ENCODE results near the gene SASH3.

SASH3 gene

GRCh38 chrX:129760155-129760554 lies 19.6 kb upstream of the SASH3 start:
- DNase-seq: no peak

- DNase-seq: no peak
Observed at GRCh38 chrX:129760981-129761380, 18.8 kb upstream of the SASH3 start.

- no peak for DNase-seq
Observed at GRCh38 chrX:129761596-129761995, 18.2 kb upstream of the SASH3 start.

- no peak for DNase-seq
Observed at GRCh38 chrX:129762448-129762847, 17.3 kb upstream of the SASH3 start.

GRCh38 chrX:129763666-129764065 lies 16.1 kb upstream of the SASH3 start:
- no peak for DNase-seq

GRCh38 chrX:129768186-129768585 lies 11.6 kb upstream of the SASH3 start:
- no peak for DNase-seq

GRCh38 chrX:129768586-129769466 lies 10.9 kb upstream of the SASH3 start:
- DNase-seq: no peak

GRCh38 chrX:129769467-129770154 lies 10.1 kb upstream of the SASH3 start:
- DNase-seq: no peak

GRCh38 chrX:129771266-129771995 lies 8.3 kb upstream of the SASH3 start:
- no peak for DNase-seq

GRCh38 chrX:129772796-129773431 lies 6.8 kb upstream of the SASH3 start:
- DNase-seq: peak; percentile 2

GRCh38 chrX:129773649-129774458 lies 5.9 kb upstream of the SASH3 start:
- no peak for DNase-seq

- no peak for DNase-seq
Observed at GRCh38 chrX:129777218-129778030, 2.3 kb upstream of the SASH3 start.

GRCh38 chrX:129779086-129779672 lies 570 bp upstream of the SASH3 start:
- DNase-seq: no peak

GRCh38 chrX:129780441-129781105 lies 824 bp downstream of the SASH3 start:
- no peak for DNase-seq

- DNase-seq: no peak
Observed at GRCh38 chrX:129781134-129781672, 1.5 kb downstream of the SASH3 start.

- DNase-seq: no peak
Observed at GRCh38 chrX:129781680-129782495, 2.1 kb downstream of the SASH3 start.

GRCh38 chrX:129782706-129783105 lies 3.0 kb downstream of the SASH3 start:
- no peak for DNase-seq

- DNase-seq: no peak
Observed at GRCh38 chrX:129783291-129783713, 3.6 kb downstream of the SASH3 start.

- no peak for DNase-seq
Observed at GRCh38 chrX:129784371-129784770, 4.6 kb downstream of the SASH3 start.
